NT2/D1 (cell line): ENCODE results near the gene ZNF792.

Experiments used
- SUZ12 ChIP-seq: IDR thresholded peaks from 2 replicates; pipeline ENCODE4 v1.6.1; 2011; ENCODE audit not compliant: insufficient read length, insufficient read depth; ENCODE audit errors: extremely low read depth
- YY1 ChIP-seq: IDR thresholded peaks from 2 replicates; pipeline ENCODE4 v1.6.1; 2011; ENCODE audit not compliant: insufficient read length, insufficient read depth
- ZNF274 ChIP-seq: IDR thresholded peaks from 2 replicates; pipeline ENCODE4 v1.6.1; 2011; ENCODE audit warnings: mild to moderate bottlenecking, low read depth, low read length

DNA sequence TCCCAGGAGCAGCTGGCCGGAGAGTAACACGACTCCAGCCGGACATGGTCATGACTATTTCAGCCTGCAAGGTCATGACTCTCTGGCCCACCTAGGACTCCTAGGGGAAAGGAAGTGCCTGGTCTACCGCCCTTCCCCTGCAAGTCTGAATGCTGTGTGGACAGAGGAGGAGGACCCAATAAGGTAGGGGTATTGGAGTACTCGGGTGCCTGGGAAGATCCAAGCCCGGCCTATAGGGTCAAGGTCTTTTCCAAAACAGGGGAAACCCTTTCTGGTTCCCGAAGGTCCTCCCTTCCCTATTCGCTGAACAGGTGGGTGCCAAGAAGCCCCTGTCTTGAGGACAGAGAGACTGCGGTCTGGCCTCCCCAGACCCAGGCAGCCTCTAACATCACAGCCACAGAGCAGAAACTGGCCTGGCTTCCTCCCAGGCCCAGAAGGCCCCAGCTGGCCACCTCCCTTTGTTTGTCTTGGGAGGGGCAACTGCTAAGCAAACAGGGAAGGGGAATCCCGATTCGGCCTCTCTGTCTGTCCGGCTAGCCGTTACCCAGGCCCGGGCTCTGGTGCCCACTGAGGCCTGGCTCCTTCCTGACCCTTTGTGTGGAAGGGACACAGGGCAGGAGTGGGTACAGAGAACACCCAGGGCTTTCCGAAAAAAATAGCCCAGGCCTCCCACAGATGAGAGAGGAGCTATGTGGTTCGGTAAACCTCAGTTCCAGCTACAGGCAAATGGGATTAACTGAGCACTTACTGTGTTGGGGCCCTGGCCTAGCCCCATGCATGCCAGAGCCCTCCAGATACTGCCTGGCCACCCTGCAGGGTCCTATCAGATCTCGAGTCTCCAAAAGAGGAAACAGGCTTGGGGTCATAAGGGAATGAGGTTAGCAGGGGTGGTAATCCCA, 30.9 kb upstream of the ZNF792 start:
- TF ChIP-seq YY1 (no peak), SUZ12 (no peak), ZNF274 (no peak)
